Measurements from ENCODE around the gene WDR1.

Gene WDR1

GRCh38 chr4:10087152-10087791 is 29.3 kb downstream of the WDR1 start:
- H3K4me3 ChIP-seq (ENCODE audit: low read depth, low read length) = no peak overlapping the region

GRCh38 chr4:10086506-10087120 is 30.0 kb downstream of the WDR1 start:
- no peak overlapping the region for H3K4me3 ChIP-seq (ENCODE audit: low read depth, low read length)

- H3K4me3 ChIP-seq (ENCODE audit: low read depth, low read length) = no peak overlapping the region
Measured at GRCh38 chr4:10085828-10086505, 30.6 kb downstream of the WDR1 start.

- no peak overlapping the region for H3K4me3 ChIP-seq (ENCODE audit: low read depth, low read length)
Measured at GRCh38 chr4:10085386-10085785, 31.2 kb downstream of the WDR1 start.

- no peak overlapping the region for H3K4me3 ChIP-seq (ENCODE audit: low read depth, low read length)
Measured at GRCh38 chr4:10084651-10085358, 31.8 kb downstream of the WDR1 start.

- no peak overlapping the region for H3K4me3 ChIP-seq (ENCODE audit: low read depth, low read length)
Measured at GRCh38 chr4:10083861-10084641, 32.5 kb downstream of the WDR1 start.

- no peak overlapping the region for H3K4me3 ChIP-seq (ENCODE audit: low read depth, low read length)
Measured at GRCh38 chr4:10083331-10083771, 33.2 kb downstream of the WDR1 start.

GRCh38 chr4:10082459-10083272 is 33.9 kb downstream of the WDR1 start:
- H3K4me3 ChIP-seq (ENCODE audit: low read depth, low read length) = no peak overlapping the region

- no peak overlapping the region for H3K4me3 ChIP-seq (ENCODE audit: low read depth, low read length)
Measured at GRCh38 chr4:10082047-10082446, 34.6 kb downstream of the WDR1 start.

- H3K4me3 ChIP-seq (ENCODE audit: low read depth, low read length) = no peak overlapping the region
Measured at GRCh38 chr4:10081218-10081606, 35.4 kb downstream of the WDR1 start.

GRCh38 chr4:10080589-10081217 is 35.9 kb downstream of the WDR1 start:
- H3K4me3 ChIP-seq (ENCODE audit: low read depth, low read length) = no peak overlapping the region

GRCh38 chr4:10079912-10080588 is 36.5 kb downstream of the WDR1 start:
- no peak overlapping the region for H3K4me3 ChIP-seq (ENCODE audit: low read depth, low read length)

- H3K4me3 ChIP-seq (ENCODE audit: low read depth, low read length) = no peak overlapping the region
Measured at GRCh38 chr4:10079256-10079655, 37.3 kb downstream of the WDR1 start.

- no peak overlapping the region for H3K4me3 ChIP-seq (ENCODE audit: low read depth, low read length)
Measured at GRCh38 chr4:10078481-10079233, 37.9 kb downstream of the WDR1 start.

- H3K4me3 ChIP-seq (ENCODE audit: low read depth, low read length) = no peak overlapping the region
Measured at GRCh38 chr4:10077483-10078335, 38.9 kb downstream of the WDR1 start.

- H3K4me3 ChIP-seq (ENCODE audit: low read depth, low read length) = no peak overlapping the region
Measured at GRCh38 chr4:10077076-10077475, 39.5 kb downstream of the WDR1 start.

GRCh38 chr4:10075953-10076391 is 40.6 kb downstream of the WDR1 start:
- H3K4me3 ChIP-seq (ENCODE audit: low read depth, low read length) = no peak overlapping the region
